Stimulated activated memory B cell treated with anti-CD40 and anti-IgM and Interleukin-4, amounts not matched to agents 10 μg/mL and 1 μg/mL and 100 μg/mL, for 72 hours (primary cell): ENCODE data around the gene ALDH3B1.
"Not testable (repeated sequence)": the region's sequence is repeated elsewhere in the genome, so short reads cannot be mapped to it uniquely, and the experiment has no call there.

Experiments
- ATAC-seq: fragments of 150-1000 bp; cut with Tn5 transposase; 2 replicates; pipeline ENCODE4 v1.10.0; 2021
- H3K27ac Mint-ChIP-seq: one replicate; pipeline ENCODE4 v1.8.0; 2022; ENCODE audit warnings: mild to moderate bottlenecking, mixed read lengths
- H3K27me3 Mint-ChIP-seq: one replicate; pipeline ENCODE4 v1.8.0; 2022; ENCODE audit warnings: mixed read lengths
- H3K36me3 Mint-ChIP-seq: one replicate; pipeline ENCODE4 v1.8.0; 2022; ENCODE audit warnings: mixed read lengths
- H3K4me1 Mint-ChIP-seq: one replicate; pipeline ENCODE4 v1.8.0; 2022; ENCODE audit warnings: mixed read lengths
- H3K4me3 Mint-ChIP-seq: one replicate; pipeline ENCODE4 v1.8.0; 2022; ENCODE audit warnings: mild to moderate bottlenecking, moderate library complexity, mixed read lengths
- H3K9me3 Mint-ChIP-seq: one replicate; pipeline ENCODE4 v1.8.0; 2022; ENCODE audit warnings: mixed read lengths

ALDH3B1 gene, protein sequence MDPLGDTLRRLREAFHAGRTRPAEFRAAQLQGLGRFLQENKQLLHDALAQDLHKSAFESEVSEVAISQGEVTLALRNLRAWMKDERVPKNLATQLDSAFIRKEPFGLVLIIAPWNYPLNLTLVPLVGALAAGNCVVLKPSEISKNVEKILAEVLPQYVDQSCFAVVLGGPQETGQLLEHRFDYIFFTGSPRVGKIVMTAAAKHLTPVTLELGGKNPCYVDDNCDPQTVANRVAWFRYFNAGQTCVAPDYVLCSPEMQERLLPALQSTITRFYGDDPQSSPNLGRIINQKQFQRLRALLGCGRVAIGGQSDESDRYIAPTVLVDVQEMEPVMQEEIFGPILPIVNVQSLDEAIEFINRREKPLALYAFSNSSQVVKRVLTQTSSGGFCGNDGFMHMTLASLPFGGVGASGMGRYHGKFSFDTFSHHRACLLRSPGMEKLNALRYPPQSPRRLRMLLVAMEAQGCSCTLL

DNA sequence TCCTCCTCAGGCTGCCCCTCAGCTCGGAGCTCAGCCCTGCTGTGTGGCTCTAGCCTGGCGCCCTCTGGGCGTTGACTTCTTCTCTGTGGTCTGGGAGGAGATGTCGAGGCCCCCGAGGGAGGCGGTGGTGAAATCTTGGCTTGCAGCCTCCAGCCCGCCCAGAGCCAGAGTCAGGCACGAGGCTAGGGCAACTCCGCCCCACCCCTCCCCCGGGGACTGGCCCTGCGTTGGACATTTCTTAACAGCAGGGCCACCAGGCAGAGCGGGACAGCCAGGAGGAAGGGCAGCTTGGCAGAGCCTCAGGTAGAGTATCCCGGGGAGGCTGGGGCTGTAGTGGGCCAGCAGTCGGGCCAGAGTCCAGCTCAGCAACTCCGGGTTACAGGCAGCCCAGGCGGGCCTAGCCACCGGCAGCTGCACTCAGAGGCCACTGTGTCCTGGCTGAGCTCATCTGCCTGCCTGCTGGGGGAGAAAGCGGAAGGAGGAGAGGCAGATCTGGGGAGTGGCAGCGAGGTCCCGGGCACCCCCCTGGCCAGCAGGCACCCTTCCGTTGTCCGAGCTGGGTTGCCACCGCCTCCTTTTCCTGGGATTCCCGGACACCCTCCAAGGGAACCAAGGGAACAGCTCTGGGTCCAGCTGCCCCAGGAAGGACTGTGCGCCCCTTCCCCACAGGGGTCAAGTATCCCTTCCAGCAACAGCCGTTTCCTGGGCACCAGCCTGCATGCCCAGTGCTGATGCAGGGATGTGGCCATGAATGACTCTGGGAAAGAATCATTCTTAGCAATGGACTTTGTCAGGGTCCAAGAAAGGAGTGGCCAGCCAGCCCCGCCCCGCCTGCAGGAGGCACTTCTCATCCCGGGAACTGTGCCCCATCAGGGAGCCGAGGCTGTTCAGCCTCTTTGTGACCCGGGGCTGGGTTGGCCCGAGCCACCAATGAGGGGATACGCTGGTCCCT lies at the start of gene ALDH3B1:
Gene ALDH3B1, plus strand, starts transcription at position 238 of the 952 bp plus-strand sequence. CDS start 4,971 bp downstream, outside the sequence.
- Mint-ChIP-seq H3K36me3 (no peaks in the 10 kb centered on the region), H3K9me3 (no peaks in the 10 kb centered on the region), H3K27me3 (no peaks in the 10 kb centered on the region), H3K4me3 (peak within 1 kb of the TSS; percentile 47), H3K4me1 (peaks cover 39% of the 10 kb centered on the region), H3K27ac (peak within 1 kb of the TSS; percentile 73)
- peak; percentile 80 for ATAC-seq

GRCh38 chr11:67963217-67963616 lies 46.9 kb upstream of the ALDH3B1 start:
- H3K36me3 Mint-ChIP-seq, H3K27ac Mint-ChIP-seq, H3K9me3 Mint-ChIP-seq, H3K4me1 Mint-ChIP-seq, ATAC-seq, H3K4me3 Mint-ChIP-seq: not testable (repeated sequence)
- peaks cover 33% of the 10 kb centered on the region for H3K27me3 Mint-ChIP-seq

DNA sequence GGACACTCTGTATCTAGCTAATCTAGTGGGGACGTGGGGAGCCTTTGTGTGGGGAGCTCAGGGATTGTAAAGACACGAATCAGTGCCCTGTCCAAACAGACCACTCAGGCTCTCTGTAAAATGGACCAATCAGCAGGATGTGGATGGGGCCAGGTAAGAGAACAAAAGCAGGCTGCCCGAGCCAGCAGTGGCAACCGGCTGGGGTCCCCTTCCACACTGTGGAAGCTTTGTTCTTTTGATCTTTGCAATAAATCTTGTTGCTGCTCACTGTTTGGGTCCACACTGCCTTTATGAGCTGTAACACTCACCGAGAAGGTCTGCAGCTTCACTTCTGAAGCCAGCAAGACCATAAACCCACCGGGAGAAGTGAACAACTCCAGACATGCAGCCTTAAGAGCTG lies 46.2 kb upstream of the ALDH3B1 start:
- H3K4me1 Mint-ChIP-seq, H3K4me3 Mint-ChIP-seq, H3K36me3 Mint-ChIP-seq, H3K27ac Mint-ChIP-seq, ATAC-seq, H3K9me3 Mint-ChIP-seq: not testable (repeated sequence)
- peaks cover 27% of the 10 kb centered on the region for H3K27me3 Mint-ChIP-seq

GRCh38 chr11:67964746-67965145 lies 45.4 kb upstream of the ALDH3B1 start:
- peaks cover 19% of the 10 kb centered on the region for H3K27me3 Mint-ChIP-seq
- H3K9me3 Mint-ChIP-seq, ATAC-seq, H3K36me3 Mint-ChIP-seq, H3K4me1 Mint-ChIP-seq, H3K27ac Mint-ChIP-seq, H3K4me3 Mint-ChIP-seq: not testable (repeated sequence)

- not testable (repeated sequence) for H3K9me3 Mint-ChIP-seq, ATAC-seq, H3K27ac Mint-ChIP-seq, H3K4me1 Mint-ChIP-seq, H3K36me3 Mint-ChIP-seq, H3K4me3 Mint-ChIP-seq, H3K27me3 Mint-ChIP-seq
These were observed 44.2 kb upstream of the ALDH3B1 start for GRCh38 chr11:67965830-67966348.

GRCh38 chr11:67974746-67975145 lies 35.4 kb upstream of the ALDH3B1 start:
- H3K4me3 Mint-ChIP-seq, H3K36me3 Mint-ChIP-seq, H3K9me3 Mint-ChIP-seq, H3K27ac Mint-ChIP-seq, H3K27me3 Mint-ChIP-seq, ATAC-seq, H3K4me1 Mint-ChIP-seq: not testable (repeated sequence)

DNA sequence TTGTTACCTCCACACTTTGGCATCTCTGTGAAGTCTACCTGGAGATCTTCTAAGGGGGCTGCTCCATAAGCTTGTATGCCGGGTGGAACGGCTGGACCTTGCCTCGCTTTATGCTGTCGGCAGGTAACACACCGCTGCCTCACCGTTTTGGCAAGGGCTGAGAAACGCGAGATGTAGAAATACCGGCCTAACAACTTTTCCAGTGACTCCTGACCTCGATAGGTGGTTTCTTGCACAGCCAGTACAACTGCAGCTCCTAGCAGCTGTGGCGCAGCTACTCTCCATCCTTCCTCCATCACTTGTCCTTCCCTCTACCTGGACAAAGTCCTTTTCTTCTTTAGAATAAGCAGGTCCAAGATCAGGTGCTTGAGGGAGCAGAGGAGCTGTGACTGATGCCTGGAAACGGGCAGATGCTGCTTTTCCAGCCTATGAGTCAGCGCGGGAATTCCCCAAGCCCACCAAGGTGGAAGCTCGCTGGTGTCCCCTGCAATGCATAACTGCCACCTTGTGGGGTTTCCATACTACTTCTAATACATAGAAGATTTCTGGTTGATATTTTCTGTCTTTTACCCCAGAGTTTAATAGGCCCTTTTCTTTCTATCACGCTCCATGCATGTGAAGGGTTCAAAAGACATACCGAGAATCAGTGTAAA lies 31.2 kb upstream of the ALDH3B1 start:
- not testable (repeated sequence) for H3K27ac Mint-ChIP-seq, H3K36me3 Mint-ChIP-seq, ATAC-seq, H3K4me1 Mint-ChIP-seq, H3K4me3 Mint-ChIP-seq, H3K9me3 Mint-ChIP-seq
- peaks cover 15% of the 10 kb centered on the region for H3K27me3 Mint-ChIP-seq

GRCh38 chr11:67981226-67981625 lies 28.9 kb upstream of the ALDH3B1 start:
- ATAC-seq, H3K36me3 Mint-ChIP-seq, H3K9me3 Mint-ChIP-seq, H3K4me1 Mint-ChIP-seq, H3K4me3 Mint-ChIP-seq, H3K27ac Mint-ChIP-seq: not testable (repeated sequence)
- H3K27me3 Mint-ChIP-seq: peaks cover 16% of the 10 kb centered on the region

- not testable (repeated sequence) for H3K4me1 Mint-ChIP-seq, ATAC-seq, H3K27ac Mint-ChIP-seq, H3K4me3 Mint-ChIP-seq, H3K9me3 Mint-ChIP-seq, H3K36me3 Mint-ChIP-seq
- H3K27me3 Mint-ChIP-seq: peaks cover 13% of the 10 kb centered on the region
These were observed 27.8 kb upstream of the ALDH3B1 start for GRCh38 chr11:67982255-67982857.

GRCh38 chr11:67983951-67984350 lies 26.2 kb upstream of the ALDH3B1 start:
- Mint-ChIP-seq H3K27me3 (peaks cover 7% of the 10 kb centered on the region), H3K9me3 (no peaks in the 10 kb centered on the region), H3K4me3 (no peak overlapping the region), H3K36me3 (no peaks in the 10 kb centered on the region), H3K27ac (no peak overlapping the region), H3K4me1 (no peaks in the 10 kb centered on the region)
- ATAC-seq: no peak

DNA sequence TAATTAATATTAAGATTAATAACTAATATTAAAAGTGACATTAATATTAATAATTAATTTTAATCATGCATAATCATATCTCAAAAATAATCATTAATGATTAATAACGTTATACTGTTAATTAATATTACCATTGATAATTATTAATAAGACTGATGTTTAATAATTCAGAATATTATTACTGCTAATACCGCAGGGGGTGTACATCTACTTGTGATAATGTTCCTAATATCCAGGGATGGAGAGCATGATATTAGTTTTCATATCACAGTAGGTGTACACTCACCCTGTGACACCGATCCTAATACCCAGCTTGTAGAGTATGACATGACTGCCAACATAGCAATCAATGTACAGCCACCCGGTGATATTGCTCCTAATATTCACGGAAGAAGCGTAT lies 24.8 kb upstream of the ALDH3B1 start:
- not testable (repeated sequence) for H3K27me3 Mint-ChIP-seq, H3K27ac Mint-ChIP-seq, H3K4me1 Mint-ChIP-seq, H3K9me3 Mint-ChIP-seq, H3K4me3 Mint-ChIP-seq, ATAC-seq, H3K36me3 Mint-ChIP-seq

- H3K27ac Mint-ChIP-seq: peak overlapping the region; percentile 37
- peaks cover 23% of the 10 kb centered on the region for H3K36me3 Mint-ChIP-seq
- H3K4me3 Mint-ChIP-seq, H3K27me3 Mint-ChIP-seq, H3K9me3 Mint-ChIP-seq: not testable (repeated sequence)
- ATAC-seq: peak; percentile 67
- H3K4me1 Mint-ChIP-seq: peaks cover 21% of the 10 kb centered on the region
These were observed 19.4 kb upstream of the ALDH3B1 start for GRCh38 chr11:67990546-67991346.

DNA sequence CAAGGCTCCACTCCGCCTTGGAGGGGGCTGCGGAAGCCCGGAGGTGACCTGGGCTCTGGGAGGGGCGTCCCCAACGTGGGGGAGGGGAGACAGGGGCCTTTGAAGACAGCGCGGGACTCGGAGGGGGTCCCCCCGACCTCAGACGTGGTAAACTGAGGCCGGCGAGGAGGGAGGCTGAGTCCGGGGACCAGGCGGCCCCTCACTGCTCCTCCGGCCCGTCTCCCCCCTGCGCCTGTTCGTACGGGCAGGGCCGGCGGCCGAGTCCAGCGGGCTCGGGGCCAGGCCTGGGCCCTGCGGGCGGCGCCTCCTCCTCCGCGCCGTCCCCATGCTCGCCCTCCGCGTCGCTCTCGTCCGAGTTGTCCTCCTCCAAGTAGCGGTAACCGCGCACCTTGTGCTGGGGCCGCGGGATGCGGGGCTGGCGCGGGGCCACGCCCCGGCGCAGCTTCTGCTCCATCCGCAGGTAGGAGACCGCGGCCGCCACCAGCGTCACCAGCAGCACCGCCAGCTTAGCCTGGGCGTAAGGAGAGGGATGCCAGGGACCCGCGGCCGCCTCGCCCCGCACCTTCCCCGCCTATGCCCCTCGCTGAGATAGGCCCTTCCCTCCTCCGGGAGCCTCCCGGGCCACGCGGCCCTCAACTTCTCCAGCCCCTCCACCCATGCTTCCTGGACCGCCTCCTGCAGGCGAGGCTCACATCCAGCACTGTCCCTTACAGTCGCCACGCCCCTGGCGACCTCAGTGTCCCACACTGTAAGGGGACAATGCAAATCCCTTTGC lies 18.6 kb upstream of the ALDH3B1 start:
- Mint-ChIP-seq H3K4me1 (peaks cover 26% of the 10 kb centered on the region), H3K36me3 (peaks cover 28% of the 10 kb centered on the region), H3K27ac (peak overlapping the region; percentile 37), H3K4me3 (peak overlapping the region; percentile 35)
- H3K9me3 Mint-ChIP-seq, ATAC-seq, H3K27me3 Mint-ChIP-seq: not testable (repeated sequence)
